ENCODE measurements around the gene CCDC82. TPM values are rescaled to one million over a fixed set of nuclear protein-coding genes. Genes with fewer than 3 reads are reported as not detected.

CCDC82 gene
- total RNA-seq, 1 donor from 2014 or later, result 28.5 TPM

DNA sequence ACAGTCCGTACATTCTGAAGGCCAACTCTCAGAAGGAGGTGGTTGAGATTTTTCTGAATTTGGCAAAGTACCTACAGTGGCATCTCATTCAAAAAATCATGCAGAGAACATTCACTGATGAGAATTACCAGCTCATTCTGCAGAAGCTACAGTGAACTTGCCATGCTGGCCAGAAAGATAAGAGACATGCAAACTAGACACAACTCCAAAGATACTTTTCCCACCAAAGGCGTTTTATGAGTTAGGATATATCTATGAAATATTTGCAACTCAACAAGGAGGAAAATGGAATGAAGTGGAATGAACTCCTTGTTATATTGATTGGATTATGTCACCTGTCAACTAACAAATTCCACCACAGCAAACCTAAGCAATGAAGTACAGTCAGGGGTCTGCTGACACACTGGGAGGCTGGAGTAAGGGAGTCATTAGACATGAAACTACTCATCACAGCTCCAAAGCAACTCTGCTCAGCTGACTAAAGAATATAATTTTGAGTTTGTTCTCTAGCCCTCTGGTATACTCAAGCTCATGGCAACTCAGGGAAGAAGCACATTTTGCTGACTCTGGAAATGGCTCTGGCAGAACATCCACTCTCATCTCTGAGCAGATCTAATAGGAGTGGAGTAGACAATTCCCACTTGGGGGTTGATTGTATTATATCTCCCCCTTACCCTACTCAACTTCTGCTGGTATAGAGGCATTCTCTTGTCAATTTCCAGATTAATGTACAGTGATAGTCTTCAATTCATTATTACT lies 69.6 kb downstream of the CCDC82 start:
- peaks cover 39% of the 10 kb centered on the region for H3K36me3 Mint-ChIP-seq (ENCODE audit: low read depth)
- no peak overlapping the region for H3K27ac Mint-ChIP-seq
- intact Hi-C loops (cut with micrococcal nuclease), result no loop called here
- no peak for DNase-seq (ENCODE audit: low spot score)
- peaks cover 42% of the 10 kb centered on the region for H3K4me1 Mint-ChIP-seq (ENCODE audit: low read depth)
- H3K9me3 Mint-ChIP-seq, result no peaks in the 10 kb centered on the region
- H3K4me3 Mint-ChIP-seq, result no peak overlapping the region
- H3K27me3 Mint-ChIP-seq (ENCODE audit: insufficient read depth), result no peaks in the 10 kb centered on the region

DNA sequence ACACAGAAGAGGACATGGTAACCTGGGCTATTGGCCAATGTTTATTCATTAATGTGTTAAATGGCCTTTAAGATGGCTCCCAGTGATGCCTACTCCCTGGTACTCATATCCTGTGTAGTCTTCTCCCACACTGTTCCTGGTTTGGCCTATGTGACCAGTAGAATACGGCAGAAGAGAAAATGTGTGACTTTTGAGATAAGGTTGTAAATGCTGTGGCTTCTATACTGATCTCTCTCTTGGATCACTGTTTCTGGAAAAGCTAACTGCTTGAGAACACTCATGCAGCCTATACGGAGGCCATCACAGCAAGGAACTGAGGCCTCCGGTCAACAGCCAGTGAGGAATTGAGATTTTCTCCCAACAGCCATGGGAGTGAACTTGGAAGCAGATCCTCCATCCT lies 70.9 kb downstream of the CCDC82 start:
- Mint-ChIP-seq H3K9me3 (no peaks in the 10 kb centered on the region), H3K27ac (no peak overlapping the region), H3K4me1 (ENCODE audit: low read depth) (peaks cover 50% of the 10 kb centered on the region), H3K36me3 (ENCODE audit: low read depth) (peaks cover 35% of the 10 kb centered on the region), H3K4me3 (no peak overlapping the region), H3K27me3 (ENCODE audit: insufficient read depth) (no peaks in the 10 kb centered on the region)
- intact Hi-C loops (cut with micrococcal nuclease), result no loop called here
- no peak for DNase-seq (ENCODE audit: low spot score)

GRCh38 chr11:96318399-96318798 lies 71.3 kb downstream of the CCDC82 start:
- H3K27ac Mint-ChIP-seq, result no peak overlapping the region
- H3K27me3 Mint-ChIP-seq (ENCODE audit: insufficient read depth), result no peaks in the 10 kb centered on the region
- H3K36me3 Mint-ChIP-seq (ENCODE audit: low read depth), result peaks cover 35% of the 10 kb centered on the region
- peaks cover 55% of the 10 kb centered on the region for H3K4me1 Mint-ChIP-seq (ENCODE audit: low read depth)
- DNase-seq (ENCODE audit: low spot score), result no peak
- H3K9me3 Mint-ChIP-seq, result no peaks in the 10 kb centered on the region
- no peak overlapping the region for H3K4me3 Mint-ChIP-seq
- intact Hi-C loops (cut with micrococcal nuclease), result no loop called here

DNA sequence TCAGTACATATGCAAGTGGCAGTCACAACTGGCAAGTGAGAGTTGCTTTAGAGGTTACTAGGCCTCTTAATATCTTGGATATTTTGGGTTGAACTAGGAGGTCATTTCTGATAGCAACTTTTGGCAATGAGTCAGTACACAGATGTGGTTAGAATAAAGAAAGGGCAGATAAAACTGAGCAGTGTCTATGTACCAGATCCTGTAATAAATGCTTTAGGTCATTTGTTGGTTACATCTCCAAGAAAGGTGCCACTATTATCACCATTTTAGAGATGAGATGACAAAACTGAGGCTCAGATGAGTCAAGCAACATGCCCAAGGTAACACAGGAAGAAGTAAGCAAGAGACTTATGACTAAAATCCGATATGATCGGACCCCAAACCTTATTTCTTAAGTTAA lies 71.7 kb downstream of the CCDC82 start:
- Mint-ChIP-seq H3K36me3 (ENCODE audit: low read depth) (peaks cover 33% of the 10 kb centered on the region), H3K9me3 (no peaks in the 10 kb centered on the region), H3K27me3 (ENCODE audit: insufficient read depth) (no peaks in the 10 kb centered on the region), H3K27ac (no peak overlapping the region), H3K4me3 (no peak overlapping the region), H3K4me1 (ENCODE audit: low read depth) (peaks cover 58% of the 10 kb centered on the region)
- intact Hi-C loops (cut with micrococcal nuclease), result no loop called here
- no peak for DNase-seq (ENCODE audit: low spot score)

- no peak for DNase-seq (ENCODE audit: low spot score)
- Mint-ChIP-seq H3K4me1 (ENCODE audit: low read depth) (peaks cover 58% of the 10 kb centered on the region), H3K27me3 (ENCODE audit: insufficient read depth) (no peaks in the 10 kb centered on the region), H3K9me3 (no peaks in the 10 kb centered on the region), H3K36me3 (ENCODE audit: low read depth) (peaks cover 33% of the 10 kb centered on the region), H3K27ac (no peak overlapping the region), H3K4me3 (no peak overlapping the region)
- intact Hi-C loops (cut with micrococcal nuclease), result no loop called here
These were observed 72.1 kb downstream of the CCDC82 start for GRCh38 chr11:96317571-96317970.

GRCh38 chr11:96316869-96317268 lies 72.8 kb downstream of the CCDC82 start:
- Mint-ChIP-seq H3K27me3 (ENCODE audit: insufficient read depth) (no peaks in the 10 kb centered on the region), H3K9me3 (no peaks in the 10 kb centered on the region), H3K27ac (no peak overlapping the region), H3K4me3 (no peak overlapping the region), H3K36me3 (ENCODE audit: low read depth) (peaks cover 33% of the 10 kb centered on the region), H3K4me1 (ENCODE audit: low read depth) (peaks cover 58% of the 10 kb centered on the region)
- DNase-seq (ENCODE audit: low spot score), result no peak
- intact Hi-C loops (cut with micrococcal nuclease), result no loop called here

GRCh38 chr11:96315476-96315875 lies 74.2 kb downstream of the CCDC82 start:
- H3K4me3 Mint-ChIP-seq, result no peak overlapping the region
- H3K36me3 Mint-ChIP-seq (ENCODE audit: low read depth), result peaks cover 25% of the 10 kb centered on the region
- peaks cover 55% of the 10 kb centered on the region for H3K4me1 Mint-ChIP-seq (ENCODE audit: low read depth)
- DNase-seq (ENCODE audit: low spot score), result no peak
- intact Hi-C loops (cut with micrococcal nuclease), result no loop called here
- no peaks in the 10 kb centered on the region for H3K9me3 Mint-ChIP-seq
- H3K27ac Mint-ChIP-seq, result no peak overlapping the region
- H3K27me3 Mint-ChIP-seq (ENCODE audit: insufficient read depth), result no peaks in the 10 kb centered on the region

GRCh38 chr11:96314326-96315020 lies 75.2 kb downstream of the CCDC82 start:
- Mint-ChIP-seq H3K27me3 (ENCODE audit: insufficient read depth) (no peaks in the 10 kb centered on the region), H3K36me3 (ENCODE audit: low read depth) (peaks cover 23% of the 10 kb centered on the region), H3K27ac (peak overlapping the region; percentile 24), H3K9me3 (no peaks in the 10 kb centered on the region), H3K4me1 (ENCODE audit: low read depth) (peaks cover 53% of the 10 kb centered on the region), H3K4me3 (peak overlapping the region; percentile 1)
- intact Hi-C loops (cut with micrococcal nuclease), result no loop called here
- DNase-seq (ENCODE audit: low spot score), result no peak

GRCh38 chr11:96313163-96313562 lies 76.5 kb downstream of the CCDC82 start:
- DNase-seq (ENCODE audit: low spot score), result no peak
- peaks cover 51% of the 10 kb centered on the region for H3K4me1 Mint-ChIP-seq (ENCODE audit: low read depth)
- H3K27me3 Mint-ChIP-seq (ENCODE audit: insufficient read depth), result no peaks in the 10 kb centered on the region
- peaks cover 20% of the 10 kb centered on the region for H3K36me3 Mint-ChIP-seq (ENCODE audit: low read depth)
- H3K9me3 Mint-ChIP-seq, result no peaks in the 10 kb centered on the region
- no peak overlapping the region for H3K4me3 Mint-ChIP-seq
- intact Hi-C loops (cut with micrococcal nuclease), result no loop called here
- H3K27ac Mint-ChIP-seq, result no peak overlapping the region

- intact Hi-C loops (cut with micrococcal nuclease), result no loop called here
- no peak for DNase-seq (ENCODE audit: low spot score)
- Mint-ChIP-seq H3K4me3 (no peak overlapping the region), H3K4me1 (ENCODE audit: low read depth) (peaks cover 58% of the 10 kb centered on the region), H3K36me3 (ENCODE audit: low read depth) (peaks cover 8% of the 10 kb centered on the region), H3K27ac (no peak overlapping the region), H3K9me3 (no peaks in the 10 kb centered on the region), H3K27me3 (ENCODE audit: insufficient read depth) (no peaks in the 10 kb centered on the region)
These were observed 78.6 kb downstream of the CCDC82 start for GRCh38 chr11:96311120-96311568.

DNA sequence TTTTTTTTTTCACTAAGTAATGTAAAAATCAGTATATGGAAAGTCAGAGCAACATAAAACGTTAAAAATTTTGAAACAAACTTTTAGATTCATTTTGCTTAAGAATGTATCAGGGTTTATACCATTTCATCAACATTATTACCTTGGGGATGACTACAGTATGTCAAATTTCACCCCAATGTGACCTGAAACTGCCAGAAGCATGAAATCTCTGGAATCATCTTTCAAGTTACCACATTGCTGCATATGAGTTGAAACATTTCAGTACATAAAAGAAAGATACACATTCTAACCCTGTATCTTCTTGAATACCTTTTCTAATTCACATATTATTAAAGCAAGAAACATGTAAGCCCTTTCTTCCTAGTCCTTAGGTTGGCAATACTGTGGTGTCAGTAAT lies 79.5 kb downstream of the CCDC82 start:
- intact Hi-C loops (cut with micrococcal nuclease), result no loop called here
- Mint-ChIP-seq H3K36me3 (ENCODE audit: low read depth) (peaks cover 3% of the 10 kb centered on the region), H3K9me3 (no peaks in the 10 kb centered on the region), H3K27me3 (ENCODE audit: insufficient read depth) (no peaks in the 10 kb centered on the region), H3K4me3 (no peak overlapping the region), H3K4me1 (ENCODE audit: low read depth) (peaks cover 50% of the 10 kb centered on the region), H3K27ac (no peak overlapping the region)
- no peak for DNase-seq (ENCODE audit: low spot score)

GRCh38 chr11:96309643-96310017 lies 80.1 kb downstream of the CCDC82 start:
- Mint-ChIP-seq H3K4me1 (ENCODE audit: low read depth) (peaks cover 43% of the 10 kb centered on the region), H3K27me3 (ENCODE audit: insufficient read depth) (no peaks in the 10 kb centered on the region), H3K4me3 (no peak overlapping the region), H3K36me3 (ENCODE audit: low read depth) (peaks cover 3% of the 10 kb centered on the region), H3K27ac (no peak overlapping the region), H3K9me3 (no peaks in the 10 kb centered on the region)
- intact Hi-C loops (cut with micrococcal nuclease), result no loop called here
- DNase-seq (ENCODE audit: low spot score), result no peak

- Mint-ChIP-seq H3K4me1 (ENCODE audit: low read depth) (peaks cover 39% of the 10 kb centered on the region), H3K27me3 (ENCODE audit: insufficient read depth) (no peaks in the 10 kb centered on the region), H3K9me3 (no peaks in the 10 kb centered on the region), H3K4me3 (no peak overlapping the region), H3K36me3 (ENCODE audit: low read depth) (peaks cover 3% of the 10 kb centered on the region), H3K27ac (no peak overlapping the region)
- DNase-seq (ENCODE audit: low spot score), result no peak
- intact Hi-C loops (cut with micrococcal nuclease), result no loop called here
These were observed 80.6 kb downstream of the CCDC82 start for GRCh38 chr11:96309016-96309642.

Data from activated T-helper 1 cell treated with anti-CD3 and anti-CD28 coated beads, Interleukin-12 subunit alpha, Interleukin-12 subunit beta, Interleukin-2, Interleukin-4 antibody, amounts not matched to agents 30 ng/mL and 10 ng/mL and 1 ng/mL, durations not matched to agents 14 hours and 24 hours and 36 hours (primary cell).